Ovary (tissue), 9 donors: Measurements from ENCODE around the gene ETHE1. TPM values are rescaled to one million over a fixed set of nuclear protein-coding genes. Genes with fewer than 3 reads are reported as not detected.
"Not testable (repeated sequence)": the region's sequence is repeated elsewhere in the genome, so short reads cannot be mapped to it uniquely, and the experiment has no call there.

Source experiments
- DNase-seq, 5 donors: peaks; one replicate each; pipeline ENCODE4 v3.0.0-alpha.2; 2019 to 2020
- H3K27ac ChIP-seq, 2 donors: fragments of 200-600 bp; one replicate each; pipeline versions ENCODE4 v1.5.1 to v1.8.0; 2019 to 2022
- H3K27me3 ChIP-seq: fragments of 200-600 bp; one replicate; pipeline ENCODE4 v1.8.0; 2022
- H3K36me3 ChIP-seq: fragments of 200-600 bp; sonication (generic); one replicate; pipeline ENCODE4 v1.5.1; 2019
- H3K4me1 ChIP-seq: one replicate; pipeline ENCODE4 v1.8.1; 2013; ENCODE audit warnings: mild to moderate bottlenecking, moderate library complexity; ENCODE audit not compliant: insufficient read depth
- H3K4me3 ChIP-seq: fragments of 200-600 bp; sonication (generic); one replicate; pipeline ENCODE4 v1.5.1; 2017
- H3K9me3 ChIP-seq, 2 donors: fragments of 200-600 bp in 1 of 2; sonication (generic) in 1 of 2; one replicate each; pipeline versions ENCODE4 v1.5.1 to v1.8.1; 2013 to 2019; ENCODE audit warnings: mild to moderate bottlenecking in 1 of 2, moderate library complexity in 1 of 2
- EP300 ChIP-seq: sonication (generic); formaldehyde crosslinking; IDR thresholded peaks from one replicate; pipeline ENCODE4 v1.6.1; 2017; ENCODE audit warnings: antibody characterized with exemption
- POLR2A ChIP-seq: fragments of 450-650 bp; IDR thresholded peaks from one replicate; pipeline ENCODE4 v1.6.1; 2017; ENCODE audit warnings: antibody characterized with exemption, mild to moderate bottlenecking, moderate library complexity
- WGBS, 3 donors: extraction: QIAGEN DNeasy Blood & Tissue Kit in 1 of 3; methylation state at CpG; one replicate each; pipeline versions ENCODE4 v1.1.5 to v1.1.7; 2013 to 2017; 5-methylcytosine and 5-hydroxymethylcytosine counted together
- intact Hi-C, 4 donors: fragments of 100-400 bp; cut with DNase I; formaldehyde crosslinking; loops; one replicate each; pipeline versions ENCODE4 v1.11.0 to v1.15.1; 2022 to 2023
- polyA plus RNA-seq, 2 donors: library from polyadenylated mRNA; stranded (reverse); fragments of 200-250 nt in 1 of 2; fragments of 350-450 nt in 1 of 2; fragmentation: Illumina TruSeq in 1 of 2; extraction: RNeasy Lipid Tissue Mini Kit (QIAGEN cat#74804) in 1 of 2; gene quantifications; one replicate each; pipeline ENCODE4 v1.2.3, GENCODE V29; 2013 to 2014
- total RNA-seq, 7 donors: library from RNA; depleted of rRNA in 2 of 7; stranded (reverse); fragments of >200 nt in 2 of 7; fragmentation: NEBNext Ultra II Directional in 3 of 7; extraction: Animal tissue kit (Norgen Biotek cat#: 25700) in 3 of 7; gene quantifications; one replicate each; pipeline versions ENCODE4 v1.1.0 to v1.2.4, GENCODE V29; 2016 to 2023
- TF ChIP-seq, protein P1 (sequence below), 3 donors: fragments of 450-650 bp in 2 of 3; fragments of 200-600 bp in 1 of 3; IDR thresholded peaks; one replicate each; pipeline versions ENCODE4 v1.5.1 to v1.8.0; 2016 to 2022; ENCODE audit warnings: antibody characterized with exemption in 3 of 3, mild to moderate bottlenecking in 1 of 3
- donor health status: DM: no; HTN: no; CAD: no; lungs with moderate emphysema.
- donor health status: DM: no; HTN: no; CAD: no.
- donor health status: Bipolar disorder and iron deficiency.
- donor health status: DM: yes; HTN: yes; CAD: no.
- donor health status: DM: no; HTN: no; CAD: no.
- donor health status: DM: yes; HTN: yes; CAD: no.

Gene ETHE1
- total and polyA plus RNA-seq, 9 donors: 16.1 to 28.7 (median 24.0) TPM

DNA sequence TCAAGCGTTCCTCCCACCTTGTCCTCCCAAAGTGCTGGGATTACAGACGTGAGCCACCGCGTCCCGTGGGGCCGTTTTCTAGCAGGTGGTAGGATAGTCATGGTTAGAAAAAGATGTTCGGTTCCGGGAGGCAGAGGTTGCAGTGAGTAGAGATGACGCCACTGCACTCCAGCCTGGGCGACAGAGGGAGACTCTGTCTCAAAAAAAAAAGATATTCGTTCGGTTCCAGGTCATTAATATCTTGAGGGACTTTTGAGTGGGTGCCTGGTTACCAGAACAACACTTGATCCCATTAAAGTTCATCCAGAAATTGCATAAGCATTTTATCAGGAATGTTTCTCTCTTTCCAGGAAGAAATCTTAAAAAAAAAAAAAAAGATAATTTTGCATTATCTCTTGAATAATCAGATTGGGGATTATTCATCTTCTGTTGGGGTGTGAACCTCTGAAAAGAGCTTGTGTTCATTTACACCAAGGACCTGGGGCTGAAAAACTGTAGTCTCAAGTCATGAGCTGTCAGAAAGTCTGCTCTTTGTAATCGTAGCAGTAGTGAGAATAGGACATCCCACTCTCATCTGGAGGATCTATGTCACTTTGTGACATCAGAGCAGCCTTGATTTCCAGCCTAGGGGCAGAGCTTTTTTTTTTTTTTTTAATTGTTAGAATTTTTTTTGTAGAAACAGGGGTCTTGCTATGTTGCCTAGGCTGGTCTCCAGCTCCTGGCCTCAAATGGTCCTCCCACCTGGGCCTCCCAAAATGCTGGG, 1.0 kb upstream of the ETHE1 start:
- no peaks in the 10 kb centered on the region for H3K27me3 ChIP-seq
- peaks cover 9% of the 10 kb centered on the region for H3K4me1 ChIP-seq
- DNase-seq: peak in 2 of 5 donors; percentile 17 to 57
- TF ChIP-seq, protein P1, sequence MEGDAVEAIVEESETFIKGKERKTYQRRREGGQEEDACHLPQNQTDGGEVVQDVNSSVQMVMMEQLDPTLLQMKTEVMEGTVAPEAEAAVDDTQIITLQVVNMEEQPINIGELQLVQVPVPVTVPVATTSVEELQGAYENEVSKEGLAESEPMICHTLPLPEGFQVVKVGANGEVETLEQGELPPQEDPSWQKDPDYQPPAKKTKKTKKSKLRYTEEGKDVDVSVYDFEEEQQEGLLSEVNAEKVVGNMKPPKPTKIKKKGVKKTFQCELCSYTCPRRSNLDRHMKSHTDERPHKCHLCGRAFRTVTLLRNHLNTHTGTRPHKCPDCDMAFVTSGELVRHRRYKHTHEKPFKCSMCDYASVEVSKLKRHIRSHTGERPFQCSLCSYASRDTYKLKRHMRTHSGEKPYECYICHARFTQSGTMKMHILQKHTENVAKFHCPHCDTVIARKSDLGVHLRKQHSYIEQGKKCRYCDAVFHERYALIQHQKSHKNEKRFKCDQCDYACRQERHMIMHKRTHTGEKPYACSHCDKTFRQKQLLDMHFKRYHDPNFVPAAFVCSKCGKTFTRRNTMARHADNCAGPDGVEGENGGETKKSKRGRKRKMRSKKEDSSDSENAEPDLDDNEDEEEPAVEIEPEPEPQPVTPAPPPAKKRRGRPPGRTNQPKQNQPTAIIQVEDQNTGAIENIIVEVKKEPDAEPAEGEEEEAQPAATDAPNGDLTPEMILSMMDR (IDR thresholded peaks at IDR 0.05): no peak
- TF ChIP-seq EP300: peak; percentile 35
- H3K9me3 ChIP-seq: no peaks in the 10 kb centered on the region
- intact Hi-C loops: loop anchor here in 1 of 4 donors (5.0 kb wide), 1 partner anchor 66 kb away; no protein-coding TSS in a partner anchor
- H3K27ac ChIP-seq: no peak overlapping the region
- no peaks in the 10 kb centered on the region for H3K36me3 ChIP-seq
- WGBS, 3 donors: 15 to 21% (median 20%) methylated on average over 13 of the region's 13 CpGs
- H3K4me3 ChIP-seq: peak overlapping the region; percentile 87

DNA sequence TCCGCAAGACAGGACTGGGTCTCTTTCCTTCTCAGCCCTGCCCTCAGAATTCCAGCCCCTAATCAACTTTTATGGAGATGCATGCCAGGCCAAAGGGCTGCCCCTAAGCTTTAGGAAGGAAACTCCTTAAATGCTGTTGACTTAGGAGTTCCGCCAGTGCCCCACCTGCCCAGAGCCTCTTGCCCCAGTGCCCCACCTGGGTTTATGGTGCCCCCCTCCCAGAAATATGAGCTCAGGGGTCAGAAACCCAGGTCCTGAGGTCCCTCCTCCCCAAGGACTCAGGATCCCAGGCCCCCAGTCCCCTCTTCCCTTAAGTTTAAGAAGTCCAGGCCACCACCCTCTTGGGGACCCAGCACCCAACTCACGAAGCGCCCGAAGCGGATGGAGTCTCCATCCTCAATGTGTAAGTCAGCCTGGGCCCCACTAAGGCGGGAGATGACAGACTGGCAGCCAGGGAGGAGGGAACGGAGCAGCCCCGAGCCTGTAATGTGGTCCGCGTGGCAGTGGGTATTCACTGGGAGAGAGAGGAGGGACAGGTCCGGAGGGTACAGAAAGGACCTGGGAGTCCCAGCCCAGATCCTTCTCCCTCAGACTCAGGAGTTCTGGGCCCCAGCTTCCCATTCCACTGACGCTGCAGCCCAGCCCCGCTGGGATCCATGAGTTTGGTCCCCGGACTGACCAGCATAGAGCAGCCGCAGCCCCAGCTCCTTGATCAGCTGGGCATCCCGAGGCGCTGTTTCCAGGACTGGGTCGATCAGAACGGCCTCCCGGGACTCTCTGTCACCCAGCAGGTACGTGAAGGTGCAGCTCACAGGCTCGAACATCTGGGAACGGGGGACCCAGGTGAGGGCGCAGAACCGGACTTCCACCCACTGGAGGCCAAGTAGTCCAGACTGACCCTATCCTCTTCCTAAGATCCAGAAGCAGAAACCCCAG, 897 bp downstream of the ETHE1 start:
- 5 to 6% (median 5%) methylated on average over 17 to 26 of the region's 26 CpGs for WGBS, 3 donors
- TF ChIP-seq, protein P1 (IDR thresholded peaks at IDR 0.05): no peak
- TF ChIP-seq EP300 (no peak), POLR2A (no peak)
- peak in 3 of 5 donors; percentile 37 to 42 (median 40) for DNase-seq
- intact Hi-C loops: loop anchor here in 1 of 4 donors (5.0 kb wide), 1 partner anchor 64 kb away; no protein-coding TSS in a partner anchor
- Histone ChIP-seq H3K27ac (peak overlapping the region; percentile 54 to 72), H3K36me3 (no peaks in the 10 kb centered on the region), H3K9me3 (no peaks in the 10 kb centered on the region), H3K27me3 (no peaks in the 10 kb centered on the region), H3K4me1 (peaks cover 6% of the 10 kb centered on the region), H3K4me3 (peak overlapping the region; percentile 87)

DNA sequence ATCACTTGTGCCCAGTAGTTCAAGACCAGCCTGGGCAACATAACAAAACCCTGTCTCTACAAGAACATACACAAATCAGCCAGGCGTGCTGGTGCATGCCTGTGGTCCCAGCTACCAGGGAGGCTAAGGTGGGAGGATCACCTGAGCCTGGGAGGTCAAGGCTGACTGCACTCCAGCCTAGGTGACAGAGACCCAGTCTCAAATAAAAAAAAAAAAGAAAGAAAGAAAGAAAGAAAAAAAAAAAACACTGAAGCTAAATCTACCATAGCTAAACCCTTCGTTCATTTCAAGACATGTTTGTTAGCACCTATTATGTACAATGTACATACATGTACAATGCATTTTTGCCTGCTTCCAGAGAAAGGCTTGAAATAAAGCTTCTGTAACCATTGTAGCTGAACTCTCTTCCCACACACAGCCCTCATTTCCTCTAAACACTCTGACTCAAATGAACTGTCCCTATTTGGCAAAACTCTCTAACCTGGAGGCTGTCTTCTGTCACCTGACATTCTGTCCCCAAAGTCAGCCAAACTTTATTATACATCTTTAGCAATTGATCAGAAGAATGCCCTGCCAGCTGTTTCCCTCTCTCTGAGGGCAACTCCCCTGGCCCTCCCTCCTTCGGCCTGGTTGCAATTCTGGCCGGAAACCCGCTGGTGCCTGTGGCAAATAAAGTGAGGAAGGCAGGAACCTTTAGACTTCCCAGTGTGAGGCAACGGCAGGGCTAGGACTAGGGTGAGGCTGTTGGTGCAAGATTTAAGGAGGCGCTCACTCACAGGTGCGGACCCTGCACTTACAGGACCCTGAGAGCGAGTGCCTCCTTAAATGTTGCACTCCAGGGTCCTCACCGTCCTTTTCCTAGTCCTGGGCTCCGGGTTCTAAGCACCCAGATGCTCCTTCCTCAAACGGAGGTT, 1.8 kb downstream of the ETHE1 start:
- 16 to 26% (median 20%) methylated on average over 12 of the region's 12 CpGs for WGBS, 3 donors
- Histone ChIP-seq H3K36me3 (no peaks in the 10 kb centered on the region), H3K27ac (peak overlapping the region; percentile 43 to 54), H3K9me3 (no peaks in the 10 kb centered on the region), H3K4me3 (peak overlapping the region; percentile 87), H3K27me3 (no peaks in the 10 kb centered on the region), H3K4me1 (peaks cover 6% of the 10 kb centered on the region)
- peak; percentile 38 to 57 (median 43) for DNase-seq
- no peak for TF ChIP-seq EP300
- TF ChIP-seq, protein P1 (IDR thresholded peaks at IDR 0.05): no peak
- TF ChIP-seq POLR2A: no peak
- intact Hi-C loops: loop anchor here in 1 of 4 donors (5.0 kb wide), 1 partner anchor 63 kb away; no protein-coding TSS in a partner anchor

DNA sequence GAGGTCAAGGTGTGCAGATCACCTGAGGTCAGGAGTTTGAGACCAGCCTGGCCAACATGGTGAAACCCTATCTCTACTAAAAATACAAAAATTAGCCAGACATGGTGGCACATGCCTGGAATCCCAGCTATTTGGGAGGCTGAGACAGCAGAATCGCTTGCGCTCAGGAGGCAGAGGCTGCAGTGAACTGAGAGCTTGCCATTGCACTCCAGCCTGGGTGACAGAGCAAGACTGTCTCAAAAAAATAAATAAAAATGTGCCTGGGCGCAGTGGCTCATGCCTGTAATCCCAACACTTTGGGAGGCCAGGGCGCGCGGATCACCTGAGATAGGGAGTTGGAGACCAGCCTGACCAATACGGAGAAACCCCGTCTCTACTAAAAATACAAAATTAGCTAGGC, 3.3 kb downstream of the ETHE1 start:
- intact Hi-C loops, H3K36me3 ChIP-seq, H3K27me3 ChIP-seq, H3K9me3 ChIP-seq, H3K27ac ChIP-seq, H3K4me1 ChIP-seq, H3K4me3 ChIP-seq, DNase-seq: not testable (repeated sequence)
- WGBS, 3 donors: 94 to 98% (median 97%) methylated on average over 8 of the region's 8 CpGs
